Measurements from ENCODE around the gene HS3ST4.

DNA sequence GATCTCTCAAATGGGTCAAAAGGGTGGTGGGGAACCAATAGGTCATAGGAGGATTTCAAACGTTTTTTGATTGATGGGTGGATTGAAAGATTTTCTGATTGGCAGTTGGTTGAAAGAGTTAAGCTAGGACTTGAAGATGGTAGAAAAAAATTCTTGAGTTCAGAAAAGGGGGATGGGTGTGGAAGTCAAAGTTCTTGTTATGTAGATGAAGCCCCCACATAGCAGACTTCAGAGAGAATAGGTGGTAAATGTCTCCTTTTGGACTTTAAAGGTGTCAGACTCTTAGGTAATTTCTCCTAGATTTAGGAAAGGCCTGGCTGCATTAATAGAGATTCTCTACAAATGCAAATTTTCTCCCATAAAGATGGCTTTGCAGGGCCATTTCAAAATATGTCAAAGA lies 163.3 kb downstream of the HS3ST4 start:
- TF ChIP-seq CTCF (IDR thresholded peaks at IDR 0.05), result no peak
- TF ChIP-seq POLR2A (IDR thresholded peaks at IDR 0.05), result no peak

All from thyroid gland (tissue), 4 donors.